Mesenchymal stem cell (in vitro differentiated cells and primary cell): Measurements from ENCODE around the gene STAM2.

Experiments
- DNase-seq: peaks from one replicate; pipeline ENCODE4 v3.0.0-alpha.2; 2013
- H2AFZ ChIP-seq: one replicate; pipeline ENCODE4 v1.6.1; 2013; ENCODE audit warnings: low read depth, mild to moderate bottlenecking, control low read depth, inconsistent platforms, low read length, moderate library complexity
- H2AK5ac ChIP-seq: 2 replicates; pipeline ENCODE4 v1.6.1; 2013; ENCODE audit warnings: low read length, moderate library complexity, mild to moderate bottlenecking, inconsistent platforms; ENCODE audit not compliant: severe bottlenecking
- H2BK120ac ChIP-seq: one replicate; pipeline ENCODE4 v1.6.1; 2013; ENCODE audit warnings: low read depth, mild to moderate bottlenecking, inconsistent platforms, low read length, moderate library complexity
- H2BK12ac ChIP-seq, 2 experiments: one replicate each; pipeline ENCODE4 v1.6.1; 2013; ENCODE audit warnings: inconsistent platforms in 2 of 2, low read length in 2 of 2, mild to moderate bottlenecking in 2 of 2, moderate library complexity in 2 of 2, control low read depth in 1 of 2
- H2BK15ac ChIP-seq: one replicate; pipeline ENCODE4 v1.6.1; 2013; ENCODE audit warnings: mild to moderate bottlenecking, low read depth, inconsistent platforms; ENCODE audit not compliant: poor library complexity, severe bottlenecking
- H2BK5ac ChIP-seq: 2 replicates; pipeline ENCODE4 v1.6.1; 2013; ENCODE audit warnings: low read depth, mild to moderate bottlenecking, low read length, control low read depth, inconsistent platforms; ENCODE audit not compliant: poor library complexity, severe bottlenecking
- H3K14ac ChIP-seq, 2 experiments: one replicate each; pipeline ENCODE4 v1.6.1; 2013; ENCODE audit warnings: inconsistent platforms in 2 of 2, low read length in 2 of 2, control low read depth in 1 of 2, mild to moderate bottlenecking in 1 of 2, moderate library complexity in 1 of 2
- H3K18ac ChIP-seq, 2 experiments: one replicate each; pipeline ENCODE4 v1.6.1; 2013; ENCODE audit warnings: inconsistent platforms in 2 of 2, low read length in 2 of 2, control low read depth in 1 of 2, low read depth in 1 of 2, mild to moderate bottlenecking in 1 of 2
- H3K23ac ChIP-seq, 2 experiments: one replicate each; pipeline ENCODE4 v1.6.1; 2013; ENCODE audit warnings: inconsistent platforms in 2 of 2, low read length in 2 of 2, mild to moderate bottlenecking in 2 of 2, moderate library complexity in 2 of 2, control low read depth in 1 of 2
- H3K27ac ChIP-seq: 2 replicates; pipeline ENCODE4 v1.5.1; 2013; ENCODE audit warnings: mild to moderate bottlenecking, moderate library complexity, low read length, control low read depth, inconsistent platforms; ENCODE audit not compliant: poor library complexity, severe bottlenecking
- H3K27me3 ChIP-seq, 2 experiments: 2 replicates each; pipeline versions ENCODE4 v1.6.1 to v1.7.0; 2013; ENCODE audit warnings: low read length in 2 of 2, mild to moderate bottlenecking in 2 of 2, moderate library complexity in 2 of 2, control low read depth in 1 of 2, inconsistent platforms in 1 of 2; ENCODE audit not compliant: control insufficient read depth in 1 of 2, insufficient read depth in 1 of 2
- H3K36me3 ChIP-seq, 2 experiments: 2 replicates each; pipeline versions ENCODE4 v1.6.1 to v1.7.0; 2013; ENCODE audit warnings: low read length in 2 of 2, control low read depth in 1 of 2, inconsistent platforms in 1 of 2, low read depth in 1 of 2, mild to moderate bottlenecking in 1 of 2; ENCODE audit not compliant: insufficient read depth in 2 of 2, control insufficient read depth in 1 of 2
- H3K4ac ChIP-seq, 2 experiments: one replicate each; pipeline ENCODE4 v1.6.1; 2013; ENCODE audit warnings: inconsistent platforms in 2 of 2, low read length in 2 of 2, mild to moderate bottlenecking in 2 of 2, moderate library complexity in 2 of 2, control low read depth in 1 of 2, low read depth in 1 of 2
- H3K4me1 ChIP-seq: 2 replicates; pipeline ENCODE4 v1.6.1; 2013; ENCODE audit warnings: low read depth, low read length, control low read depth; ENCODE audit not compliant: control insufficient read depth, insufficient read depth
- H3K4me2 ChIP-seq: 2 replicates; pipeline ENCODE4 v1.6.1; 2013; ENCODE audit warnings: low read length, mild to moderate bottlenecking, inconsistent platforms; ENCODE audit not compliant: poor library complexity, severe bottlenecking
- H3K4me3 ChIP-seq, 2 experiments: 2 replicates each; pipeline versions ENCODE4 v1.5.1 to v1.7.0; 2013; ENCODE audit warnings: low read length in 2 of 2, mild to moderate bottlenecking in 2 of 2, control low read depth in 1 of 2, low read depth in 1 of 2; ENCODE audit not compliant: insufficient read depth in 1 of 2
- H3K79me1 ChIP-seq: replicated peaks from 2 replicates; pipeline ENCODE4 v1.6.1; 2013; ENCODE audit warnings: mild to moderate bottlenecking, control low read depth, low read length, inconsistent platforms; ENCODE audit not compliant: poor library complexity, severe bottlenecking
- H3K9ac ChIP-seq: 2 replicates; pipeline ENCODE4 v1.7.0; 2013; ENCODE audit warnings: mild to moderate bottlenecking, low read length, moderate library complexity
- H3K9me3 ChIP-seq: 2 replicates; pipeline ENCODE4 v1.7.0; 2013; ENCODE audit warnings: mild to moderate bottlenecking, low read length; ENCODE audit not compliant: control insufficient read depth
- H4K8ac ChIP-seq: one replicate; pipeline ENCODE4 v1.6.1; 2013; ENCODE audit warnings: inconsistent platforms, mild to moderate bottlenecking, low read length, moderate library complexity
- H4K91ac ChIP-seq: one replicate; pipeline ENCODE4 v1.6.1; 2013; ENCODE audit warnings: mild to moderate bottlenecking, low read length, inconsistent platforms
- WGBS: methylation state at CpG from one replicate; pipeline ENCODE4 v1.1.7; 2013; ENCODE audit warnings: mixed read lengths; 5-methylcytosine and 5-hydroxymethylcytosine counted together

STAM2 gene

DNA sequence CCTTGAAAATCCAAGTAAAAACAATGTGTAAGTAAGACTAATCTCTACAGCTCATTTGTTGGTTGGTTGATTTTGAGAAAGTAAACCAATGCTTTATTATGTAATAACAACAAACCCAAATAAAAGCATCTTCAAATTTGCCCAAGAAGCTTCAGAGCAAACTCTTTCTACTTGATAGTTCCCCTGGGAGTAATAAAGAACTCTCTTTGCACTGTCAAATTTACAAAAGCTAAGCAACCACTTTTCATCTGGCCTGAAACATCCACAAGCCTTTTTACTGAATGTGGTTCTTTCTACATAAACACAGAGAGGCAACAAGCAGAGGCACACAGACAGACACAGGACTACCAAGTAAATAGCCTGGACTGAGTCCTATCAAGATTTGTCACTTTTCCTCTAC, 47.9 kb downstream of the STAM2 start:
- Histone ChIP-seq H2BK5ac (no peak overlapping the region), H2AFZ (no peak overlapping the region), H2AK5ac (no peak overlapping the region), H3K18ac (no peak overlapping the region), H4K91ac (no peak overlapping the region), H4K8ac (no peak overlapping the region), H3K4me3 (no peak overlapping the region), H3K23ac (no peak overlapping the region), H3K14ac (no peak overlapping the region), H3K9ac (no peak overlapping the region), H3K79me1 (peaks cover 11% of the 10 kb centered on the region), H3K4ac (no peak overlapping the region), H3K4me1 (no peaks in the 10 kb centered on the region), H2BK12ac (no peak overlapping the region), H3K9me3 (no peaks in the 10 kb centered on the region), H3K36me3 (peaks cover 7 to 70% of the 10 kb centered on the region in 2 experiments), H3K4me2 (no peak overlapping the region), H3K27ac (no peak overlapping the region), H2BK120ac (no peak overlapping the region), H3K27me3 (no peaks in the 10 kb centered on the region), H2BK15ac (no peak overlapping the region)
- peak; percentile 17 for DNase-seq

DNA sequence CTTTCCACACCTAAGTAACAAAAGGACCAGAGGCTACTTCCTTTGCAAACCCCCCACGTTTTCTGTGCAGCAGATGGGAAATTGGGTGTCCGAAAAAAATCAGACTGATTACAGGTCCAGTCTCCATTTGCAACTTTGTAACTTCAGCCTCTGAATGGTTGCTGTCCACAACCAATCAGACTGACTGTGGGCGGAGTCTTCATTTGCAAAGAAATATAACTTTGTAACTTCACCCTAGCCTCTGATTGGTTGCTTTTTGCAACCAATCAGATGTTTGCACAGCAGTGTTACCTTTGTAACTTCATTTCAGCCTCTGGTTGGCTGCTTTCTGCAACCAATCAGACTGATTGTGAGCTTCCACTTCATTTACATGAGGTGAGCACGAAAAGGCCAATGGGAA, 48.9 kb downstream of the STAM2 start:
- Histone ChIP-seq H2BK5ac (no peak overlapping the region), H3K9ac (no peak overlapping the region), H2AFZ (no peak overlapping the region), H2BK12ac (no peak overlapping the region), H2BK120ac (no peak overlapping the region), H3K14ac (no peak overlapping the region), H3K4me2 (no peak overlapping the region), H3K4me3 (no peak overlapping the region), H3K27me3 (no peaks in the 10 kb centered on the region), H2BK15ac (no peak overlapping the region), H3K36me3 (peaks cover 11 to 68% of the 10 kb centered on the region in 2 experiments), H3K79me1 (peaks cover 11% of the 10 kb centered on the region), H3K23ac (no peak overlapping the region), H4K8ac (no peak overlapping the region), H3K27ac (no peak overlapping the region), H3K4ac (no peak overlapping the region), H4K91ac (no peak overlapping the region), H2AK5ac (no peak overlapping the region), H3K4me1 (no peaks in the 10 kb centered on the region), H3K9me3 (no peaks in the 10 kb centered on the region), H3K18ac (no peak overlapping the region)
- 95% methylated on average over 4 of the region's 4 CpGs for WGBS
- no peak for DNase-seq

DNA sequence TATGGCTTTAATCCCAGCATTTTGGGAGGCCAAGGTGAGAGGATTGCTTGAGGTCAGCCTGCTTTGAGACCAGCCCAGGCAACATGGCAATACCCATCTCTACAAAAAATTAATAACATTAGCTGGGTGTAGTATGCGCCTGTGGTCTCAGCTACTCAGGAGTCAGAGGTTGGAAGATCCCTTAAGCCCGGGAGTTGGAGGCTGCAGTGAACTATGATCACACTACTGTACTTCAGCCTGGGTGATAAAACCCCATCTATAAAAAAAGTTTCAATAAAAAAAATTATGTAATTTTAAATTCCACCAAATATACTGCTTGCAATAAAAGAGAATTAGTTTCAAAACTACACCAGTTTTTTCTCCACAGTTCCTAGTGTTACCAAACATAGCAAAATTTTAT, 53.4 kb downstream of the STAM2 start:
- no peak overlapping the region for H3K4me2 ChIP-seq
- H3K4ac ChIP-seq, result no peak overlapping the region
- H4K91ac ChIP-seq, result no peak overlapping the region
- H3K27me3 ChIP-seq, result no peaks in the 10 kb centered on the region
- no peak overlapping the region for H4K8ac ChIP-seq
- no peaks in the 10 kb centered on the region for H3K4me1 ChIP-seq
- no peak overlapping the region for H2AFZ ChIP-seq
- no peak overlapping the region for H3K14ac ChIP-seq
- peaks cover 8 to 66% of the 10 kb centered on the region in 2 experiments for H3K36me3 ChIP-seq
- H3K27ac ChIP-seq, result no peak overlapping the region
- peaks cover 5% of the 10 kb centered on the region for H3K79me1 ChIP-seq
- H2AK5ac ChIP-seq, result no peak overlapping the region
- no peak overlapping the region for H3K4me3 ChIP-seq
- no peak overlapping the region for H2BK12ac ChIP-seq
- H2BK5ac ChIP-seq, result no peak overlapping the region
- WGBS, result 100% methylated on average over 2 of the region's 2 CpGs
- no peak for DNase-seq
- no peak overlapping the region for H2BK120ac ChIP-seq
- no peaks in the 10 kb centered on the region for H3K9me3 ChIP-seq
- no peak overlapping the region for H2BK15ac ChIP-seq
- no peak overlapping the region for H3K18ac ChIP-seq
- H3K9ac ChIP-seq, result no peak overlapping the region
- H3K23ac ChIP-seq, result no peak overlapping the region

DNA sequence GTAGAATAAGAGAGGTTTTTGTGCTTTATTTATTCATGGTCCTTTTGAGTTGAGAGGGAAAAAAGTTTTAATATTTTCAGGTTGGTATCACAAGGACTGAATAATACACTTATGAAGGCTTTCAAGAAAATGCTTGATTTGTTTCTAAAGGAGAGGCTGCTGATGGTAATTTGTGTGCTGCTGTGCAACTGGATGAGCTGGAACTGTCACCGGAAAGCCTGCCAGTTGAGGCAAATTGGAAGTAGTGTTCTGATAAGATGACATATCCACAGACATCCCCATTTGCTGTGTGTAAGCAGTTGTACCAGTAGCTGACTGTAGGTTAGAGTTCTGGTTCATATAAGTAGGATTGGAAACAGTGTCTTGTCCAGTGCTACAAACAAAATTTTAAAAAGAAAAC, 55.1 kb downstream of the STAM2 start:
- WGBS, result 100% methylated on average over 1 of the region's 1 CpG
- no peaks in the 10 kb centered on the region for H3K4me1 ChIP-seq

More for the DNA sequence above, 55.1 kb downstream of the STAM2 start:
- Histone ChIP-seq H2BK5ac (no peak overlapping the region), H2BK120ac (no peak overlapping the region), H3K23ac (no peak overlapping the region), H4K91ac (no peak overlapping the region), H3K79me1 (peaks cover 3% of the 10 kb centered on the region), H3K27me3 (no peaks in the 10 kb centered on the region), H3K18ac (no peak overlapping the region), H3K4me2 (no peak overlapping the region), H3K4ac (no peak overlapping the region), H4K8ac (no peak overlapping the region), H3K14ac (no peak overlapping the region), H3K36me3 (peaks cover 8 to 59% of the 10 kb centered on the region in 2 experiments), H3K4me3 (no peak overlapping the region), H2BK15ac (no peak overlapping the region), H2AFZ (no peak overlapping the region), H3K9me3 (no peaks in the 10 kb centered on the region), H3K27ac (no peak overlapping the region), H2AK5ac (no peak overlapping the region), H3K9ac (no peak overlapping the region), H2BK12ac (no peak overlapping the region)
- no peak for DNase-seq
